GM19238 (cell line): ENCODE measurements around the gene BCL11A.

ENCODE experiments used
- DNase-seq: peaks from one replicate; pipeline ENCODE4 v3.0.0; 2011; ENCODE audit warnings: low spot score; ENCODE audit not compliant: insufficient read length

Gene BCL11A

DNA sequence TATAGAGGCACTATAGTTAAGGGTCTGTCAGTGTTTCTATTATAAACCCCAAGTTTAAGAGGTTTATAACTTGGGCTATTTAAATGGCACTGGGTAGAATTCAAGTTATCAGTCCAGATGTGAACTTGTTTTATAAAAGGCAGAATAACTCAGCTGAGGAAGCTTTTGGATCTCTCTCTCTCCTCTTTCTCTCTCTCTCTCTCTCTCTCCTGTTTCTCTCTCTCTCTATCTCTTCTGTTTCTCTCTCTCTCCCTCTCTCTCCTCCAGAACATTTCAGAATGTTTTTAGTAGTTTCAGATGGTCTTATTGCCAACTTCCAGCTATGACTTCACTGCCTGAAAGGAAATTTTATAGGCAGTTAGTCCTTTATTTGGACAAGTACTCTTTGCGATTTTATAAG lies 6.4 kb upstream of the BCL11A start:
- no peak for DNase-seq

DNA sequence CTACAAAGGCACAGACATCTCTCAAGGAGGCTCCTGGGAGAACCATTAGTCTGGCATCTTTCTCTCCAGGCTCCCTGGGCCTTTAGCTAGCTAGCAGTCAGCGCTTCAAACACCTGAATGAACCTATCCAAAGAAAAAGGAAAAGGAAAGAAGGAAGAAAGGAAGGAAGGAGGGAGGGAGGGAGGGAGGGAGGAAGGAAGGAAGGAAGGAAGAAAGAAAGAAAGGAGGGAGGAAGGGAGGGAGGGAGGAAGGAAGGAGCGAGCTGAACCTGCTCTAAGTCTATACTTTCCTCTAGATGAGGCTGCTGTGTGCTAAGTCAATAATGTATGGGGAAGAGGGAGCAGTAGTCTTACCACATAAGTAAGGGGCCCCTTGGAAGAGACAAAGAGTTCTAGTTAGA lies 5.1 kb upstream of the BCL11A start:
- DNase-seq: no peak

DNA sequence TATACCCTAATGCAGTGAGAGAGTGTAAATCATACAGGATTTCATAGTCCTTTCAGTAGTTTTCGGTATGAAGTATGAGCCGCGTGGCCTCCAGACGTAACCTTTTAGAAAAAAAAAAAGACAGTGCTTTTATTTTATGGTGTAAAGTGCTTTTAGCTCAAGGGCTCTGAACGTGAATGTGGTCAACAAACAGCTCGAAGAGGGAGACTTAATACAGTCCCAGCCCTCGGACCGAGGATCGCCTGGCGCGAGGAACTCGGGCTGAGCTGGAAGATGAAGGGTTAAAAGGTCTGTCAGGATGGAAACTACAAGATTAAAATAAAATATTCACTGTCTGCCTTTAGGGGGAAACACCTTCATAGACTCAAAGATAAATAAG lies 4.0 kb upstream of the BCL11A start:
- no peak for DNase-seq

DNA sequence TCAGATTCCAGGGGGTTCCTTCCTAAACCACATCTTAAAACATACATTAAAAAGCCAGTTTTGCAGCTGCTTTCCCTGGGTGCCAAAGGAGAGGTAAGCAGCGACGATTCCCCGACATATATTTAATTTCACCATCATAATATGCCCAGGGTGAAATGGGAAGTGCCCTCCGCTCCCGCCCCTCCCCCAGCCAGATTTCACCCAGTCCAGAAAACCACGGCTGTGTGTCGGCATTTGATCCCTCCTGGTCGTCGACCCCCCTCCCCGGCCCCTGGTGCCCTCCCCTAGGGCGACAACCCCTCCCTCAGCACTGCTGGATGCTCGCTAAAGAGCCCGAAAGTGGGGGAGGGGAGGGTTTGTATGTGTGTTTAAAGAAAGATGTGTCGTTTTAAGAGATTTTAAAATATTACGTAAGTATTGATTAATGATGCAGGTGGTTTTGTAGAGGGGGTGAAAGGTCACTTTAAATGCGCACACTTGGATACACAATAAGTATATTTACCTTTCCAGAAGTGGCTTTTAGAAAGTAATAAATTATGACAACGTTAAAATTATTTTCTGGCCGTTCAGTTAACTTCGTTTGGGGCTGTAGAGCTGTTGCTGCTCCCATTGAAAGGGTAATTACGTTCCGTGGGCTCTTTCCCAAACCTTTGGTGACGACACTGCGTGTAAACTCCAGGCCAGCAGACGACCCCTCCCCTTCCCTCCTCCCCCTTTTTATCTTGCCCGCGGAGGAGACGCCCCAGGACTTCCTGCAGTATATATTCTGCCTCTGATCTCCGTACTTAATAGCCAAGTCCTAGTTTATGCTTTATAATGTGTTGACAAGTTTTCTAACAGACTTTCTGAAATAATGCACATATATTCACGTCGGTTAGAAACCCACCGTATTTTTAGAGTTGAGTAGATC lies 3.4 kb upstream of the BCL11A start:
- no peak for DNase-seq

DNA sequence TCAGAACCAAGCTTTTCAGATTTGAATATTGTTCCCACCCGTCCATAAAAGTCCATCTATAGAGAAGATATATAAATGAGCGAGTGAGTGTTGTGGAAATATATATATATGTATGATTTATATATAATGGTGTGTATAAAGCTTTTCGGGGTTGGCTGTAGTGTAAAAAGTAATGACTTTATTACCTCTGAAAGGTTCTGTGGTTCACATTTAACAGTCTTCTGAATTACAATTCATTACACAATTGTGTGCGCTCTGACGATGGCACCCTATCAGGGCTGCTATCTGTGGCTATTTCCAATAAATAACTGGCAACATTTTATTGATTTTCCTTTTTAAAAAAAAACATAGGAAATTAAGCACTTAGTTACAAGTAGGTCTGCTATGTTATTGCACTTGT lies 2.7 kb upstream of the BCL11A start:
- DNase-seq: no peak

DNA sequence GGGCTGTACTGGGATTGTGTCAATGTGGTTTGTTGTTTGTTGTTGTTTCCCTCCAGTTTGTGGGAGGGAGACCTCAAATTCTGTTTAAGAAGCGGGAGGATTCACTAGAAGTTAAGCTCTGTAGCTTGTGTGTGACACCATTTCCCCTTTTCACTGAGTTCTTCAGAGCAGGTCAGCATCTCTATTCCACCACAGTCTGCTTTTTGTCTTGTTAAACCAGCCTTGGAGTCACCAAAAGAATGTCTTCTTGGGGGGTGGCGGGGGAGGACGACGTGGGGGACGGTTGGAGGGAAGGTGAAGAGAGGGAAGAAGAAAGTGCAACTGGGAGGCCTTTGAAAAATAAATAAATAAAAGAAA lies 2.3 kb upstream of the BCL11A start:
- no peak for DNase-seq

DNA sequence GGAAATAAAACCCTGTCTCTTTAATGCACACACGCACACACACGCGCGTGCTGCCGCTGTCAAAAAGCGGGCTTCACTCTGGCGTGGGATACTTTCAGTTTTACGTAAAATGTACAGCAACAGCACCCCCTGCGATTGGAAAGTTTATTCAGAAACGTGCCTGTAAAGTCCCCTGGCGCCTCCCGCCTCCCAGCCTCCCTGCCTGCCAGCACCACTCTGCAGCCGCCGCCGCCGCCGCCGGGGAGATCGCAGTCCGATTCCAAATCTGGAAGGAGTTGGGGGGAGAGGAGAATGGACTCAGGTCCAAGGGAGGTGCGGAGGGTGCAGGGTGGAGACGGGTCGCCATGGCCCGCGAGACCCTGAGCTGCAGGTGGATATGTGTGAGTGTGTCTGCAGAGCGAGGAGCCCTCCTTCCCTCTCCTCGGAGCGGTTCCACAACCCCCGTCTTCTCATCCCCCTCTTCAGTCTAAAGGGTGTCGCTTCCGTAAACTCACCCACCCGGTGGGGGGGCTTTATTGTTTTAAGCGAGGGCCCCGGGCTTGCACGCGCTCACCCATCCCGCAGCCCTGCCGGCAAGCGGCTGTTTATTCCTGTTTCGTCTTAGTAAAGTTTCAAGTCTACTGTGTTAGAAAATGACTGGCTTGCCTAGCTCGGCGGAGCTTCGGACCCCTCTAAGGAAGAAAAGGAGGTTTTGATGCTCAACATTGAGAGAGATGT lies 1.8 kb upstream of the BCL11A start:
- no peak for DNase-seq

DNA sequence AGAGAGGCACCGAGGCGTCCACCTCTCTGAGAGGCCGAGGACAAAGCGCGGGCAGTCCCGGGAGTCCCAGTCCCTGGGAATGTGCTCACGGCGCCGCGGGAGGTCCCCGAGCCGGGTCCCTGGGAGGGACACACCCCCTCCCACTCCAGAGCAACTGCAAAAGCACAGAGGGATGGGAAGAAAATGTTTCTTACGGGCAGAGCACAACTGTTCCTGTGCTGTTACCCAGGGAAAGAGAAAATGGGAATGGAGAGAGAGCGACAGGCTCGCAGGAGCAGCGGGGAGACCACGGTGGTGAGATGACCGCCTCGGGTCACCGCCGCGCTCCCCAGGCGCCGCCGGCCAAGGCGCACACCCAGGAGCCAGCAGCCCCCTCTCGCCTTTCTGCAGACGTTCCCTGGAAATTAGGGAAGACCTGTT lies 1.2 kb upstream of the BCL11A start:
- DNase-seq: no peak

DNA sequence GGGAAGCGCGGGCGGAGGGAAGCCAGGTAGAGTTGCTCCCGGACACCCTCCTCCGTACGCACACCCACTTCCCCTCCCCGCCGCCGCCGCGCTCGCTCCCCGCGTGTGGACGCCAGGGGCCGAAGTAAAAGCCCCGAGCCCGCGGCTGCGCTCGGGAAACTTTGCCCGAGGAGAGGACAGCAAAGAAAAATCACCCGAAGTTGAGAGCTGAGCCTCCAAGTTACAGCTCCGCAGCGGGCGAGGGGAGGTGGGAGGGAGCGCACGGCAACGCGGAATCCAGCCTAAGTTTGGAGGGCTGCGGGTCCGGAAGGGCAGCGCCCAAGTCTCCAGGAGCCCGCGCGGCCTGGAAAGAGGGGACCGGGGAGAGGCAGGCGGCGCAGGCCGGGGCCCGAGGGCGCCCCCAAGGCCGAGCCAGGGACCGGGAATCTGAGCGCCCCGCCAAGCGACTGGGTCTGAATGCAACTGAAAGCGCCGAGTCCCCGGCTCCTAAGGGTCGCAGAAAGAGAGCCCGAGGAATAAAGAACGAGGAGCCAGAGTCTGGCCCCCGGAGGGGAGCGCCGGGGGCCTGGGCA lies 706 bp upstream of the BCL11A start:
- DNase-seq: no peak

DNA sequence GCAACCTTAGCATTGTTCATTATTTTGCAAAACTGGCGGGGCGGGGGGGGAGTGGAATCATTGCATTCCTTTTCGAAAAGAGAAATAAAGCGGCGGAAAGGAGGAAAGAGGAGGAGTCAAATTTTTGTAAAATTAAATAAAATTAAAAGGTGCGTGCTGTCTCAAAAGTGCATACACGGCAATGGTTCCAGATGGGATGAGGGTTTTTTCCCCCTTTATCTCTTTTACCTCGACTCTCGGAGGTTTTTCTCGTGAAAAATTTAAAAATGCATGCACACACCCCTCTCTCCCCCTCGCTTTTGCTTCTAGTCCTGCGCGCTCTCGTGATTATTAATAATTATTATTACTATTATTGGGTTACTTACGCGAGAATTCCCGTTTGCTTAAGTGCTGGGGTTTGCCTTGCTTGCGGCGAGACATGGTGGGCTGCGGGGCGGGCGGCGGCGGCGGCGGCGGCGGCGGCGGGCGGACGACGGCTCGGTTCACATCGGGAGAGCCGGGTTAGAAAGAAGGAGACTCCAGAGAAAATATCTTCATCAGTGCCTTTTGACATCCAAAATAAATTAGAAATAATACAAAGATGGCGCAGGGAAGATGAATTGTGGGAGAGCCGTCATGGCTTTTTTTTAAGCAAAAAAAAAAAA lies 481 bp downstream of the BCL11A start:
- DNase-seq: no peak

DNA sequence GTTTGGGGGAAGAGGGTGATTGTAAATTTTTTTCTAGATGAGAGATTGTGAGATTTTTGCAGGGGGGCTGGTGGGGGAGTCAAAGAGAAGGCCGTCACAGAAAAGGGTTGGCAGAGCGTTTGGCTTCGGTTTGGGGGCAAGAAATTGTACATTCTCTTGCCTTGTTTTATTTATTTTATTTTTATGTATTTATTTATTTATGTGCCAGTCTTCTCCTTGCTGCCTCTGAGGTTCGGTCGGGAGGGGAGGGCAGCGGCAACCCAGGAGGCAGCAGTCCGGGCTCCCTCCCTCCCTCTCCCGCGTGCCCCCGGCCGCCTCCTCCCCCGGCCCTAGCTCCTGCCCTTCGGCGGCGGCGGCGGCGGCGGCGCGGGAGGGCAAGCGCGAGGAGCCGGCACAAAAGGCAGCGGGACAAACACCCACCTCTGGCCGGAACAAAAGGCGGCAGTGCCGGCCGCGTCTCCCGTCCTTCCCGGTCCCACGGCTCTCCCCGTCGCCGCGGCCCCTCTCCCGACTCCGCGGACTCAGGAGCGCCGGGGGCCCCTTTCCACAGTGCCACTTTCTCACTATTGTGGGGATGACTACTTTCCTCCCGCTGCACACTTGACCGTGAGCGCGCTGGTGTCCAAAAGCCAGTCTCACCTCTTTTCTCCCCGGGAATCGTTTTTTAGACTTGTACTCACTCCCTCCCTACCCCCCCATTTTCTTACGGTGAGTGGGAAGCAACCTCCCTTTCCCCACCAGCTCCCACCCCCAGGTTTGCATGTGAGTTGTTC lies 1.2 kb downstream of the BCL11A start:
- DNase-seq: no peak

DNA sequence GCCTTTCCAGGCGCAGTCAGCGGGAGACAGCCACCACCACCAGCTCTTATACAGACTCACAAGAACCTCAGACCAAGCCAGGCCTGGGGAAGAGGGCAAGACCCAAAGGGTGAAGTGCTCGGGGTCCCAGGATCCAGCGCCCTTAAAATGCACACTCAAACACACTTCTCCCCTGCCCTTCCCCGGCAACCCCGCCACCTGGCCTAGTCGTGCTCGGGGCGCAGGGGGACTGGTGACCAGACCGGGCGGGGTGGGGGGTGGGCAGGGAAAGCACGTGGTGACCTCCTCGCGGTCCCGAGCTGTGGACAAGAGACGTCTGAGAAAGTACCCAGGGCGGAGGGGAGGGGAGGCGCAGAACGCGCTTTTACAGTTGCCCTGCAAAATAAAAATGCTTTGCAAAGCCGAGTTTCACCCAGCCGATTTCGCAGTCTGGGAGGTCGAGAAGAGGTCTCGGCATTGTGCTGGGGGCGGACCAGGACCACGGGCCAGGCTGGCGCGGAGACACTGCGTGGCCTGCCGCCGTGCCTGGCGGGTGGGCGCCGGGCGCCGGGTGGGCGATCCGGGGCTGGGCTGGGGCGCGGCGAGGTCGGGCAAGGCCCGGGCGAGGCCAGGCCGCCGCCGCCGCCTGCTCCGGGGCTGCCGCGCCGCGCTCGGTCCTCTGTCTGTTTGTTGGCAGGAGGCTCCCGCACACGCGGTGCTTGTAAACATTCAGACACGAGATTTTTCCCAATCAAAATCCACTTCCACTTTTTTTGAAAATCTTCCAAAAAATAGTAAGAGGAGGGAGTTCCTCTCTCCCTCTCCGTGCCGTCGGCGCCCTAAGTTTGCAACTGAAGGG lies 2.0 kb downstream of the BCL11A start:
- no peak for DNase-seq

DNA sequence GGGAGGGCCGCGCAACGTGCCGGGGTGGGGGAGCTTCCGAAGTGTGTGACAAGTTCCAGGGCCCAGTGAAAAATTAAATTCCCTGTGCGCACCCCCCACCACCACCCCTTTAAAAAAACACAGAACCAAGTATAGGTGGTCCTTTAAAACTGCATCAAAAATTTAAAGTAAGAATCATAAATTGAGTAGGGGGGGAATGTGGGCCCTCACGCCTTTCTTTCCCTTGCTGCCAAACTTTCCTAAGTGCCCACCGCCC lies 2.5 kb downstream of the BCL11A start:
- DNase-seq: no peak

DNA sequence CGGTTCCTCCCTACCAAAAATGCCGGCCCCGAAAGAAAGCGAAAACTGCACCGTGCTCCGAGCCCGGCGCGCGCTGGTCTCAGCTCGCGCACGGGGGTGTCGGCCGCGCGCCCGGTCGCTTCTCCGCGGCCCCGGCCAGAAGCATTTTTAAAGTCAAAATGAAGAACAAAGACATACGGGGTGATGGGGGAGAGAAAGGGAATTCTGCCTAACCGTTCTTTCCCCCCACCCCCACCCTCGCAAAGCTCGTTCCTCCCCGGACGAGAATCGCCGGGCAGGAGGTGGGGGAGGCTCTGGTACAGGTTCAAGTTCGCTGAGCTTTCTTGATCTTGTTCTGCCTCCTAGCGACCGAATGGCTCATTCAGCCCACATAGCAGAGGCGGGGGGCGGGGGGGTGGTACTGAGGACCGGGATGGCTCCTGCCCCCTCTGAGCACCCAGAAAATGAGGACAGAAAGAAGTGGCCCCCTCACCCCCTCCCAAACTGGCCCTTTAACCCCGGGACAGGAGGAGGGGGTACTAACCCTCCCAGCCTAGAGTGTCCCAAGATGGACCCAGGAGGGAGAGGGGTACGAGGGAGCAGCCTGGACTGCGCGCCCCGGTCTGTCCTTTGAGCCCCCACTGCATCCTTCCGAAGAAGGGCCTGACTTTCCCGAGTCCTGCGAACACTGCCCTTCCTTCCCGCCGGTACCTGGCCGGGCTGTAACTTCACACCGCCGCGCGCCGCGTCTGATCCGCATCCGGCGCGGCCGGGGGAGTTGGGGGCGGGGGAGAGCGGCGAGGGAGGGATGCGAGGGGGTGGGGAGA lies 3.1 kb downstream of the BCL11A start:
- peak; percentile 49 for DNase-seq

DNA sequence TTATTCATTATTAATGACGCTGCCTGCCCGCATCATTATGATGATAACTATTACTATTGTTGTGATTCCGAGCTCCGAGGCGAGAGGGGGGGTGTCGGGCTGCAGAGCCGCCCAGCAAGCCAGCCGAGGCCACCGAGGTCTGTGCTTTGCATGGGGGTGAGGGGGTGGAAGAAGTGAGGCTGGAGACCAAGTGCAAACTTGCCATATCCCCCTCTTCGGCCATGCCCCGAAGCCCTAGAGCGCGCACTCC lies 3.6 kb downstream of the BCL11A start:
- DNase-seq: no peak

DNA sequence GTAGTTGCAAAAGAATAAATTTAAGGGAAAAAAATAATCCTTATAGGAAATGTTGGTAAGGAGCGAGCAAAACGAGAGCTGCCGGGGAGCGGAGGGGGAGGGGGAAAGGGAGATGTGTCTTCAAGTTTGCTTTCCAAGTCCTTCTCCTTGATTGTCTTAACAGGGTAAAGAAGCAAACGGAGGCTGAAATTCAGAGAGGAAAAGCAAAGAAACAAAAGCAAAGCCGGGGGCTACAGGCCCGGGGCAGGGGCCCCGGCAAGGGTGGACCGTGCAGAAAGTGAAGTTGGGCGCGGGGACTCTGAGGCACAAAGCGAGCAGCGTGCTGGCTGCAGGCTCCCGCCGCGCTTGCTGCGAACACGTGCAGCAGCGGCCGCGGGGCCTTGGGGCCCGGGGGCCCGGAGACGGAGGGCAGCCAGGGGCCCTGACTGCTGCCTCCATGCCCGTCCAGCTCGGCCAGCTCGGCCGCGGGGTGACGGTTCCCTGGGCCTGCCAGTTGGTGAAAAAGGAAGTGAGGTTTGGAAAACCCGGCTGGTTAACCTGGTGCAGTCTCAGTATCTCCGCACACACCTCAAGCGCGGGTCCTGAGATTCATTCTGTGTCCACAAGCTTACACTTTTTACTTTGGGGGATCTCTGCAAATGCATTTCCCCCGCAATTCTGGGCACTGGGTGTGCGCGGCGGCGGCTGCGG lies 4.1 kb downstream of the BCL11A start:
- DNase-seq: no peak

DNA sequence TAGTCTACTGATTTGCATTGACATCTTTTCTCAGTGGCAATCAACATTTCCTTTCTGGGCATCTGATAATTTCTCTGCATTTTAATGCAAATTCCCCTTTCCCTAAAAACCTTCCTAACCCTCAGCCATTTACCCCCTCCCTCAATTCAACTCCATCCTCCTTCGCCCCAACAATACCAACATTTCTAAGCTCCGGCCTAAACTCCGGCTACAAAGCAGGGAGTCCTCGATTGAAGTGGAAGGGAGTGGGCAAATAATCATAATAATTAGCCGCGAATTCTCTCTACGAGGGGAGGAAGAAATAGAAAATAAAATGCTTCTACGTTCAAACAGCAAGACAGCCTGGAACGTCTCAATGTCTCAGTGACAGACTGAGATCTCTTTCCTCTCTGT lies 4.6 kb downstream of the BCL11A start:
- DNase-seq: no peak

DNA sequence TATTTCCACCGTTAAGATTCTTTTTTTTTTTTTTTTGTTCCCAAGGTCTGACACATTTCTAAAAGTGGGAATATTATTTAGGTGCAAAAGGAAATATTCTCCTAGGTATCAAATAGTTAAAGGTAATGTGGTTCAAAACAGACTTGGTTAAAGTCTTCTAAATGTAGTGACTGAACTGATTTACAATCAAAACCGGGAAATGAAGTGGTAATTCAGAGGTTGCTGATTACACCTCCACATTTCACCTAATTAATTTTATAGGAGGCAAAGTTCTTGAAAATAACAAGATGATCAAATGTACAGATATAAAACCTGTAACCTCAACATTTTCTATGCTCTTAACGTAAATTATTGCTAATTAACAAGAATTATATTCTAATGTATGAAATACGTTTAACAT lies 5.1 kb downstream of the BCL11A start:
- no peak for DNase-seq

DNA sequence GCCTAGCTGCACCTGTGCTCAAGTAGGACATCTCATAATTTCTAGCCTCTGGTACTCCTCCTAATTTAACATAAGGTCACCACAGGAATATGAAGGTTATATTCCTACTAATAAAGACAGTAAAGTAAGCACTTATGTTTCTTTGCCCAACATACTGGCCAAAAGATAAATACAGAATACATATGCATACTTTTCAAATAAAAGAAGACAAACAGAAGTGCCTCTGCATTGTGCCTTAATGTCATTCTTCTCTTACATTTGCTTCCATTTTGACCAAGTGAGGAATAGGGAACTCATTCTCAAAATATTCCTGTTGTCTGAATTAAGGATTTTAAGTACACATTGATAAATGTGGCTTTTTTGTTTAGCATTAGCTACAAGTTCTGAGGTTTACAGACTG lies 5.6 kb downstream of the BCL11A start:
- no peak for DNase-seq
